Hepatic stellate cell (primary cell): ENCODE results near the gene MAP10.

Experiments
- DNase-seq: peaks from one replicate; pipeline ENCODE4 v3.0.0; 2011; ENCODE audit warnings: low spot score

Gene MAP10

DNA sequence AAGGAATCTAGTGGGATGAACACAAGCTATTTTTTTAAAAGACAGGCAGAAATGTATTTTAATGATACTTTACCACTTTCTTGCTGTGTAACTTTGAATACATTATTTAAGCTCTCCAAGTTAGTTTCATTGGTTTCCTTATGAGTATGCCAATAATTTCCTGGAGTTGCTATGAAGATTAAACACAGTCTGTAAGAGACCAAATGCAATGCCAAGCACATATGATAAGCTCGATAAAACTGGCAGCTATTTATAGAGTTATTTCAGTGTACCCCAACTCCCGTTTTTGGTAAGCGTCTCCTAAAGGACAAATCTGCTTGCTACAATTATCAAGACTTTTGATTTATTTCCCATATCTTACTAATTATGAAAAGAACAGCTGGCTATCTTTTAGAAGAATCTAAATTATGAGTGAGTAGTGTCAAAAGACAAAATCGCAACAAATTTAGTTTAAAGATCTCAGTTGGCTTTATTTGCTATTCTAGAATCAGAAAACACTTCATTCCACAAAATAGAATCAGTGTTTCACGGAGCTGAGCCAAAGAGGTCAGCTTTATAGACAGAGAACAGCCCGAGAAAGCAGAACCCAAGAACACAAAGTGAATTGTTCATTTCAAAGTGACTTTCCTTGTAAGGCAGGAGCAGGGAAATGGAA, 7.2 kb upstream of the MAP10 start:
- no peak for DNase-seq

DNA sequence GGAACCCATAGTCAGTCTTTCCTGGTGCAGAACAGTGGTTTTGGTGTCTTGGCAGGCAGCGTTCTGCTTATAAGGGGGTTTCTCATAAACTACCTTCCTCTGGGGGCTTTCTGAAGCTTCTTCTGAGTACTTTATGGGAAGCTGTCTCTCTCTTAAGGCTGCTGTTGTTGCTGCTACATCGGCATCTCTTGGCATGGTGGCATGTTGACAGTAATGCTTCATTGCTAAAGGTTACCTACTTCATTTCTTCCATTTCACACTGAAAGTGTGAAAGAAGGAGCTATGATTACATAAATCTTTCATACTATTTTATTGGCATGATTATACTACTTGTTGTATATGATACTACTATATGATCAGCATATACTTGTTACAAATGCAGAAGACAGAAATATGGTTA, 6.3 kb upstream of the MAP10 start:
- no peak for DNase-seq

DNA sequence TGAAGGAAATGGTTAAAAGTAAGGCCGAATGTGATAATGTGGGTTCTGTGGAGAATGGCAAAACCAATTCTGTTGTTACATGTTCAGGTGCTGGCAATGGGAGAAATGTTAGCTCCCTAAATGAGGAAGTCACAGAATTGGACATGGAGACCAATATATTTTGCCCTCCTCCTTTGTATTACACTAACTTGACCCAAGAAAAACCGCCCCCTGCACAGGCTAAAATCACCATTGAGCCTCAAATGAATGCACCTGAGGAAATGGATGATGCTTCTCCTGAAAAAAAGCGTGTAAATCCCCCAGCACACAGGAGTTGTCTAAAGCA, 932 bp downstream of the MAP10 start:
- no peak for DNase-seq

DNA sequence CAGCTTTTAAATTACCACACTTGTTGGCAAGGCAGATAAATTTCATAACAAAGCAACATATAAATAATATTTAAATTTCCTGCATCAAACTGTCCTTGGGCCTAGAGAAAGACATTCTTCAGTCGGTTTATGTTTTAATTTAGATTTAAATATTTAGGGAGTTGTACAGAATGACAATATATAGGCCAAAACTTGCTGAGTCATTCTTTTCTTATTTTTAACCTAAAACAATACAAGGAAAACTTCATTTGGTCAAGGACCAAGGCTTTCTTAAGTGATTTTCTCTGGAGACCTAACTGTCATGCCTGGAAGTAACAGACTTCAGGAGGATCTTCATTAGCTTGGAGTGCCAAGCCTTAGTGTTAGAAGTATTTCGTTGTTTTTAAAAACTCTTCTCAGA, 5.6 kb downstream of the MAP10 start:
- no peak for DNase-seq

DNA sequence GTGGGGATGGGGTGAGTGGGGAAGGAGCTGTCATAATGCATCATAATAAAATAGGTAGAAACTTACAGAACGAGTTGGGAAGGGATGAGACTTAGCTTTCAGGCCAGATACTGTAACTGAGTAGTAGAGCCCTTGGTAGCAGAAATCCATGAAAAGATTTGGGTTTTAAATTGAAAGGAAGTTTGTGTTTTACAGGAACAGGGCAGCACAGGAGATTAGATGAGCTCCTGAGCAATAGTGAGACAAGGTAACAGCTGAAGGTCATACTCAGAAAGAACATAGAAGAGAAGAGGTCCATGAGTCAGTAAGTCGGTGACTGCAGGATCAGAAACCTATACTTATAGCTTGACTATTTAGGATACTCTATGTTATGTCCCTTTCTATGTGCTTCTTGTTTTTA, 7.3 kb downstream of the MAP10 start:
- DNase-seq, result no peak

DNA sequence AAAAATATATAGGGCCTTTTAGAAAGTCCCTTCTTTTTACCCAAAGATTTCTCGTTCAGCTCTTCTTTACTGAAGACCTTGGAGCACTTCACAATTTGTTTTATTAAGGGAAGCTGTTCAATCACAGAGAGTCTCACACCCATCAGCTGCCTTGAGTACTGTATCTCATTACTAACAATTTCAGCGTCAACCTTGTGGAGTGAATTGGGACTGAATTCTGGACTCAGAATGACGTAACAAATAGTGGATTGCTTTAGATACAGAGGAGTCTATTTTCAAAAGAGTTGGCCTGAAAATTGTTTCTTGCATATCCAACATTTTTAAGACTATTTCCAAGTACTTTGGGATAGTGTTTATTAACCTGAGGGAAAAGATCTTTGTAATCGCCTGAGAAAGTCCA, 7.9 kb downstream of the MAP10 start:
- no peak for DNase-seq

DNA sequence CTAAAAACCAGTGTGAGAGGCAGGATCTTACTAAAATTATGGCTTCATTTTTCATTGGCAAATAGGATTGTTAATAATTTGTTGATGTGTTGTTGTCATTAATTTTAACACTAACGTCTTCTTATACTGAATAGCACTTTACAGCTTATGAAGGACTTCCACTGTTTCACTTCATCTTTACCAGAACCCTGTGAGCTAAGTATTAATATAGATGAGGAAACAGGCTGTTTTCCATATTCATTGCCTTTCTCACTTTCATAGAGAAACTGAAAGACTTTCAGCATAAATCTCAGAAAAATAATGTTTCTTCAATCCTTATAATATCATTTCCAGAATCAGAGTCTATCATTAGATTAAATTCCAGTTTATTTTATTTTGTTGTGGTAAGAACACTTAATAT, 8.5 kb downstream of the MAP10 start:
- no peak for DNase-seq

DNA sequence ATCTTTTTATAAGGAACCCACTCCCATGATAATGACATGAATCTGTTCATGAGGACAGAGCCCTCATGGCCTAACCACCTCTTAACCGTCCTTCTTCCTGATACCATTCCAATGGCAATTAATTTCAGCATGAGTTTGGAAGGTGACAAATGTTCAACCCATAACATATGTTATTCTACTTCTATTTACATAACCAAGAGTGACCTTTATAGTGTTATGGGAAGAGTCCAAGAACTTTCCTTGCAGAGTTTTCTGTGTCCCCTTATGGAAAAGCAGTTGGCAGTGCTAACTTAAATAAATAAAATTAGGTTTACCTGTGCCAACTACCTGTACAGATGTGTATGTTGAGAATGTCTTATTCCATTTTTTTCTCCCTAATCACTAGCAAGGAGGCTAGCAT, 11.1 kb downstream of the MAP10 start:
- no peak for DNase-seq

DNA sequence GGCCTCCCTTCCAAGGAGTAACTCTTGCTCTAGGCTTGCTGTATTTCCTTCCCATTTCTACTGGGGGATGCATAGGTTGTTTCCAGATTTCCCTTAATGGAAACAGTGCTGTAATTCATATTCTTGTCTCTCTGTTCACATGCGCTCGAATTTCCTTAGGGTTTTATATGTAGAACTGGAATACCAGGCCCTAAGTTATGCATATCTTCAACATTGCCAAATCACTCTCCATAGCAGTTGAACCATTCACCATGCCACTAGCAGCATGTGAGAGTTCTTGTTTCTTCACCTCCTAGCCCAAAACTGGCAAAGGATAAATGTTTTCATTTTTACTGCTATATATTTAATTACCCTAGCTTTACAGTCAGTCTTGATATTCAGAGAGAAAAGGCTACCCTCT, 12.8 kb downstream of the MAP10 start:
- no peak for DNase-seq

DNA sequence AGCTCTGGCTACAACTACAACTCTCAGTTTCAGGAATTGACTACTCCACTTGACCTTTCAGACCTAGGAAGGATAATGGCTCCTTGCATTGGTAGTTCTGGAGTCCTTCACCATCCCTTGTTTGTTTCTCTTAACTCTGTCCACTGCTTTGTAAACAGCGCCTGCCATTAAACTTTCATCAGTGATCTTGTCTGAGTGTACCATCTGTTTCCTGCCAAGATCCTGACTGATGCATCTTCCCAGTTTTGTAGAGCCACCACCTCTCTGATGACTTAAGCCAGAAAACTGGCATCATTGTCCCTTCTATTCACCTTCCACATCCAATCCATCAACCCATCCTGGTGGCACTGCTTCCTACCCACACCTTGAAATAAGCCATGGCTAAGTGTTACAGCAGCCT, 15.2 kb downstream of the MAP10 start:
- no peak for DNase-seq

DNA sequence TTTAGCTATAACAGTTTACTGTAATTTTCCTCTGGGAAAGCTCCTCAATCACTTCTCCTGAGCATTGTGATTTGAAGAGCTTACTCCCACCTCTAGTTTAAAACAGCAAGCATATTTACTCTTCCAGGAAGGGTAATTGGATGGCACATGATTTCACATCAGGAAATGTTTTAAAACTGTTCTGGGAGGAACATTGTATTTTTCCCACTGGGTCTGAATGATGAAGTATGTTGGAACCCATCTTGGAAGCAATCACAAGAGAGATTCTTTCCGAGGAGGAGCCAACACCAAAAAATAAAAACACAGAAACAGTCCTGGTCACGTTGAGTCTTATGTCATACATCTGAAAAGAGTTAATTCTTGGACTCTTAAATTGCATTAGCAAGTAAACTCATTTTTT, 17.3 kb downstream of the MAP10 start:
- no peak for DNase-seq

DNA sequence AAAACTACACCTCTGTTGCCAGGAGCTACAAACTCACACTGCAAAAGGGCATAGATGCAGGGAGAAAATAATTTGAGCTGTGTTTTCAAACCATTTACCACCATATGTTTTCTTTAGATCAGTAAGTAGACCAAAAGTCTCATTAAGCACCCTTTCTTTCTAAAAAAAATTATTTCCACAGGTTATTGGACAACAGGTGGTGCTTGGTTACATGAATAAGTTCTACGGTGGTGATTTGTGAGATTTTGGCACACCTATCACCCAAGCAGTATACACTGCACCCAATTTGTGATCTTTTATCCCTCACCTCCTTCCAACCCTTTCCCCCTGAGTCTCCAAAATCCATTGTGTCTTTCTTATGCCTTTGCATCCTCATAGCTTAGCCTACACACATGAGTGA, 21.1 kb downstream of the MAP10 start:
- DNase-seq, result no peak

DNA sequence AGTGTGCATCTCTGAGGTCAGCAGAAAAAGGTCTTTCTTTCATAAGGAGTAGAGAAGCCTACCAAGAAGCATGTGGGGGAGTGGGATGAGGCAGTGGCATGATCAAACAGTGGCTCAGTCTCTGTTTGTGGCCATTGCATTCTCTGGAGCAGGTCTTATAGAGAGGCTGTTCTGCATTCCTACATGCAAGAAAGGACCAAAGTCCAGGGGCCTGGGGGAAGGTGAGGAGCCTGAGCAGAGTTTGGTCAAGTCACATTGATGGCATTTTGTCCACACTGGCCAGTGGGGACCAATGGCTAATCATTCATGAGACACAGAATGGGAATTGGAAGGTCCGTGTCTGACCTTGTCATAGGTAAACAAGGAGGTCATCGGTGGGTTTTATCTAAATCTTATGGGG, 25.4 kb downstream of the MAP10 start:
- no peak for DNase-seq

DNA sequence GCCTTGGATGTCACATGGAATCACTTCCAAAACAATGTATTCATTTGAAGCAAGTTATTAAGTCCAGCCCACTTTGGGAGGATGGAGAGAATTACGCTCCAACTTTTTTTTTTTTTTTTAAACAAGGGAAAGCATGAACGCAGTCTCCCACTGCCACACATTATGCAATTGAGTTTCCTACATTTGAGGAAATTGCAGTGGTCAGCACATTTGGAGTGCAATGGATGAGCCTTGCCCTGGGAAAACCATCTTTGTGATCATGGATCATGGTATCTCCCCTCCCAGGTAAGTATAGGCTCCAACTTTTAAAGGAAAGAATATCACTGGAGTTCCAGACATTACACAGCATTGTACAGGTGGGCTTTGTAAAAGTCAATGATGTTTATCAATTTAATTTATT, 26.7 kb downstream of the MAP10 start:
- DNase-seq, result no peak

DNA sequence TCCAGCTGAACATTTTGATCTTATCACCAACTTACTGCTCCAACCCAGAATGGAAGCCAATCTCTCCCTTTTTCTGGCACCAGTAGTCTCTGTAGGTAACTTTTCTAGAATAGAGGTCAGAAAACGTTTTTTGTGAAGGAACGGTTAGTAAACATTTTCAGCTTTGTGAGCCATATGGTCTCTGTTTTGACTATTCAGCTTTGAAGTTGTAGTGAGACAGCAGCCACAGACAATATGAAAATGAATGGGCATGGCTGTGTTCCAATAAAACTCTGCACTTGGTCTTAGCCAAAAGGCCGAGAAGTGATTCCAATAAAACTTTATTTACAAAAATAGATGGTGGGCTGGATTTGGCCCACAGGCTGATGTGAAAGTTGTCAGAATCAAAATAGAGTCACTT, 28.9 kb downstream of the MAP10 start:
- no peak for DNase-seq

DNA sequence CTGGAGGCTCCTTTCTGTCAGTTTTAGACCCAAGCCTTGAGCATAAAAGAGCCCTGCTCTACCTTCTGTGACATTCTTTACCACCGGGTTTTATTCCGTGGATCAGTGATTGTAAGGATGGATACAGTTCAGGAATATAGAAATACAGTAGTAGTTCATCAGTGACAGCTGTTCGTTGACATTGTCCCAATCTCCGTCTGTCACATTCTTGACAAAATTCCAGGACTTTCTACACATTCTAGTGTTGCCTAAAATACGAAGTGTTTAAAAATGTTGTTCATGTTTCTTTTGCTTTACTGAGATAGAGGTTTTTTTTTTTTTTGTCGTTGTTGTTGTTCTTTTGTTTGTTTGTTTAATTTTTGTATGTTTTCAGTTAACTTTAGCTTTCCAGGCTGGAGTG, 29.9 kb downstream of the MAP10 start:
- no peak for DNase-seq

DNA sequence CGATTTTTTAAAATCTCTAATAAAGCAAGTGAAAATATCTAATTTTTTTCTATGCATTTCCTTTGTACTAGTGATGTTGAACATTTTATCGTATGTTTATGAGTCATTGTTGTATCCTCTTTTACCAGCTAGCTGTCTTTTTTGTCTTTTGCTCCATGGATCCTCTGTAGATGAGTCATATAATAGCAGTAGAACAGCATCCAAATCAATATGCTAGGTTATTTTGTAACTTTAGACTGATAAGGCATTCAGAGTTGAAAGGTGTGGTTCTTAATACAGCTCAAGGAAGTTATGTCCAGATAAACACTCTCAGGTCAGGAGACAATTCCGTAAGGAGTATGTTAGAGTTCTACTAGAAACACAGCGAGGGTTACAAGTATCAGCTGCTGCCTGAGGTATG, 31.9 kb downstream of the MAP10 start:
- no peak for DNase-seq

DNA sequence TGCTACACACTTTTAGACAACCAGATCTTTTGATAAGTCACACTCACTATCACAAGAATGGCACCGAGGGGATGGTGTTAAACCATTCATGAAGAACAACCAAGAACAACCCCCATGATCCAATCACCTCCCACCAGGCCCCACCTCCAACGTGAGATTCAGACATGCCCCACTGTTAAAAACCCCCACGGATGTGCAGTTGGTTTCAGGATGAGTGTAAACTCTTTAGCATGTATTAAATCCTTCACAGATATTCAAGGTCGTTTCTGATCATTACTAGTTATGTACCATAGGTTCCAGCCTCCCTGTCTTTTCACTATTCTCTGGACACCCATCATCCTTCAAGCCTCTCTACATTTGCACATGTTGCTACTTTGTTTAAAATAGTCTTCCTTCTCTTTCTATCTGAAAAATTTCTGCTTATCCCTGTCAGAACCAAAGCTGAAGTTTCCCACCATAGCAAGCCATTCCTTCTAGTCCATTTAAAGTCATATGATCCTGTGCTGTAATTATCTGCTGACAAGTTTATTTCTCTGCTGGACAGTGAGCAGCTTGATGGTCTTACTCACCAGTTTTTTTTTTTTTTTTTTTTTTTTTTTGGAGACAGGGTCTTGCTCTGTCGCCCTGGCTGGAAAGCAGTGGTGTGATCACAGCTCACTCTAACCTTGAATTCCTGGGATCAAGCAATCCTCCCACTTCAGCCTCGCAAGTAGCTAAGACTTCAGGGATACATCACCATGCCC, 36.8 kb downstream of the MAP10 start:
- DNase-seq, result no peak

DNA sequence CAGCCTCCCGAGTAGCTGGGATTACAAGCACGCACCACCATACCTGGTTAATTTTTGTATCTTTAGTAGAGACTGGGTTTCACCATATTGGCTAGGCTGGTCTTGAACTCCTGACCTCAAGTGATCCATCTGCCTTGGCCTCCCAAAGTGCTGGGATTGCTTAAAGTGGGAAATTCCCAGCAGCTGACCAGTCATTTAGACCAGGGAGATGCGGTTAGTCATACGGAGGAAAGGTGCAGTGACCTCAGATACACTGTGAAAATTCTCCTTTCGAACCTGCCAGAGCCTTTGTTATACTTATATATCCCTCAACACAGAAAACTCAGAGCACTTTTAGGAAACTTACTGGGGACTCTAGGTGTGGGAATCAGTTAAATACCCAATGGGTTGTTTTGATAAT, 39.6 kb downstream of the MAP10 start:
- no peak for DNase-seq

DNA sequence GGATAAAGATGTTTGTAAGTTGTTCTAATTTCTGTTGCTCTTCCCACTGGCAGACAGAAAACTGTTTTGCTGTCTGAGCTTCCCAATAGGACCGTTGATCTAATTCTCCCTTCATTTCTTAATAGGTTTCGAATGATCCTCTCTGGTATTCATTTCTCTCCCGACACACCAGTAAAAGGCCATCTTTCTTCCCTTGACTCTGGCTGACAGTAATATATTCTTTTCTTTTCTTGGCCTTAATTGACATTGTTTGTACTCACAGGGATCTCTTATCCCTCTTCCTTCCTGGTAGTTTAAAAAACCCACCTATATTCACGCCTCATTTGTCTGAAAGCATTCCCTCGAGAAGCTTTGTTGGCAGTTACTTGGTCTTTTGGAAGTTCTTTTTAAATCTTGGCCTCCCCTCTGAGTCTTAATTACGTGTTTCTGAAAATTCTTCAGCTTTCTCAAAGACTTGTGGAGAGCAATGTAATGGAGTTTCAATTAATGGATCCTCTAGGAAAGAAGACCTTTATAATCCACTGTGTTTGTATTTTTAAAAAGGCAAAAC, 40.3 kb downstream of the MAP10 start:
- DNase-seq, result no peak

DNA sequence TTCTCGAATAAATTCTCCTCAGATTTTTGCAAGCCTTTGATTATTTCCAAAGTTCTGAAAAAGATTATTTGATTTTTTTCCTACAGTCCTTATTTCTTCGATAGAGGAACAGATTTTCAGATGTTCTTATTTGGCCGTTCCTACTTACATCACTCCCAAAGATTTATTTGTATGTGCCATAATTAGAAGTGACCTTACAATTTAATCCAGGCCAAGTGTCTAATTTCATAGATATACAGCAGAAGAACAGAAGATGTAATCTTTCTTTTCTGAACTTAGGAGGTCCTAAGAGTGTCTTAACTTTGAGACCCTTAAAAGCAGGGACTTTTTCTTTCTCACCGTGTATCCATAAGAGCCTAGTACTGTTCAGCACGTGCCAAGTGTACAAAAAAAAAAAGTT, 46.3 kb downstream of the MAP10 start:
- no peak for DNase-seq

DNA sequence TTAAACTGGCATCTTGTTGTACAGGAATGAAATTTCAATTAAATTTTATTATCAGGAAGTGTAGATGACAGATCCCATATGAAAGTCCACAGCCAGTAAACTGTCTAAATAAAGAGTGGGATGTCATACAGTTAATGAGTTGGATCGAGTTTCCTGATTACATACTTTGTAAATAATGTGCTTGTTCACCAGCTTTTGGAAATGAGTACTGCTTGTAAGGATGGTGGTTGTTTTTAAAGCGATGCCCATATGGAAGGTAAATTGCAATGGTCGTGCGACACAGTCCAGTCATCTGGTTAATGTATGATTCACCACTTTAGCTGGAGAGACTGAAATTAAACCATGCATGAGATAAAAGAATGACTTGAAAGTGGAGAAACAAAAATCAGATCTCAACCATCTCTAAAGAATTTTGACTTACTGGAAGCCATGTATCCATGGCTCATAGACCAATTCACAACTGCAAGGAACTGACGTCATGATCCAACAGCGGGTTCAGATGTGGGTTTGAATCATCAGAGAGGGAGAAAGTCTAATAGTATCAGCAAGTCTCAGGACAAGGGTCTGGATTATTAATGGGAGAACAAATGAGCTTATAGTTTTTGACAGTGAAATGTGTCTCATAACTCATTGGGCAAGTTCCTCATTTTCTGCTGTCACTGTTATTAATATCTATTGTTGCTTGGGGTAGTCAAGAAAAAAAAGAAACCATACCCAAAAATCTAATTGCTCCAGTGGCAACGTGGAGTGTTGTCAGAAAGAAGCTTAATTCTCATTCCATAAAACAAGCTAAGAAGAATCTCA, 49.0 kb downstream of the MAP10 start:
- no peak for DNase-seq

DNA sequence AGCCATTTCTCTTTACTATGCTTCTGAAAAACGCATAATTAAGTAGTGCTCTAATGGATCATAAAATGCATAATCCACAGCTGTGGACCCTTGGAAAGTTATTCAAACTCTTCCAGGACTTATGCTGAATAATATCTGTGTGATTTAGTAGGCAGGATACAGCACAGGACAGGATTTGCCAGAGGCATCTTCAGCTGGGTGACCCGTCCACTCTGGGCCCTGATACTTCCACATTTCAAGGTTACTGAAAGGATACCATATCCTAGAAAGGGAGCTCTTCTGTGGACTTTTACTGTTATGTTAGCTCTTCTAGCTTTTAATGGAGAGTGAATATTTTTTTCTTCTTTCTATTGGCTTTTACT, 49.6 kb downstream of the MAP10 start:
- no peak for DNase-seq
